ENCODE results near the gene KIF1B.

DNA sequence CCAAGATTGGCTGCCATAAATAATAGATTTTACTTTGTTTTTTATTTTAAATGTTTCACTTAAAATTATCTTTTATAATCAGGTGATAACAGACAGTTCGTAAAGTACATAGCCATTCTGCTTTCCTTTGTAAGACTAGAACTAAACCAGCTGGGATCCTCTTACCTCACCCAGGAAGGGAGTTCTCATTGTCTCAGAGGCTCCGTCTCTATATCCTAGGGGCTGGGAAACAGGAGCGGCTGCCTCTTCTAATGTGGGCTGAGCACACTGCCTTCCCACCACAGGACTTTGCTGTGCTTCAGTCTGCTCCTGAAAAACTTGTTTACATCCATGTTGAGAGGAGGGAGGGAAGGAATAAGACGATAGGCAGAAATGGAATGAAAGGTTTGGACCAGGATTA lies 142.9 kb downstream of the KIF1B start:
- TF ChIP-seq, protein P1, sequence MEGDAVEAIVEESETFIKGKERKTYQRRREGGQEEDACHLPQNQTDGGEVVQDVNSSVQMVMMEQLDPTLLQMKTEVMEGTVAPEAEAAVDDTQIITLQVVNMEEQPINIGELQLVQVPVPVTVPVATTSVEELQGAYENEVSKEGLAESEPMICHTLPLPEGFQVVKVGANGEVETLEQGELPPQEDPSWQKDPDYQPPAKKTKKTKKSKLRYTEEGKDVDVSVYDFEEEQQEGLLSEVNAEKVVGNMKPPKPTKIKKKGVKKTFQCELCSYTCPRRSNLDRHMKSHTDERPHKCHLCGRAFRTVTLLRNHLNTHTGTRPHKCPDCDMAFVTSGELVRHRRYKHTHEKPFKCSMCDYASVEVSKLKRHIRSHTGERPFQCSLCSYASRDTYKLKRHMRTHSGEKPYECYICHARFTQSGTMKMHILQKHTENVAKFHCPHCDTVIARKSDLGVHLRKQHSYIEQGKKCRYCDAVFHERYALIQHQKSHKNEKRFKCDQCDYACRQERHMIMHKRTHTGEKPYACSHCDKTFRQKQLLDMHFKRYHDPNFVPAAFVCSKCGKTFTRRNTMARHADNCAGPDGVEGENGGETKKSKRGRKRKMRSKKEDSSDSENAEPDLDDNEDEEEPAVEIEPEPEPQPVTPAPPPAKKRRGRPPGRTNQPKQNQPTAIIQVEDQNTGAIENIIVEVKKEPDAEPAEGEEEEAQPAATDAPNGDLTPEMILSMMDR (IDR thresholded peaks at IDR 0.05) = no peak
- no peak for TF ChIP-seq ZFX (IDR thresholded peaks at IDR 0.05; ENCODE audit: borderline replicate concordance)

Data from 22Rv1 (cell line).